HTR-8/SVneo (cell line): ENCODE data around the gene ARHGAP30.
"Not testable (repeated sequence)": the region's sequence is repeated elsewhere in the genome, so short reads cannot be mapped to it uniquely, and the experiment has no call there.

Experiments used
- DNase-seq: peaks from one replicate; pipeline ENCODE4 v3.0.0; 2011; ENCODE audit warnings: low spot score, mixed read lengths; ENCODE audit not compliant: insufficient read length
- FAIRE-seq: peaks from 2 replicates; lab custom pipeline; 2011; peaks lifted over from hg19 to GRCh38; lab: Jason Lieb, UNC

Gene ARHGAP30

GRCh38 chr1:161072751-161073449, 3.2 kb upstream of the ARHGAP30 start:
- DNase-seq = no peak
- FAIRE-seq = no peak

- peak; percentile 38 for DNase-seq
- FAIRE-seq = no peak
Measured at GRCh38 chr1:161071886-161072371, 2.2 kb upstream of the ARHGAP30 start.

- FAIRE-seq (no peak), DNase-seq (no peak)
Measured at GRCh38 chr1:161070761-161071160, 1.1 kb upstream of the ARHGAP30 start.

GRCh38 chr1:161069241-161069640, 450 bp downstream of the ARHGAP30 start:
- FAIRE-seq = no peak
- DNase-seq = no peak

- DNase-seq (no peak), FAIRE-seq (no peak)
Measured at GRCh38 chr1:161068306-161069234, 1.1 kb downstream of the ARHGAP30 start.

- DNase-seq = no peak
- no peak for FAIRE-seq
Measured at GRCh38 chr1:161066694-161067093, 3.0 kb downstream of the ARHGAP30 start.

- DNase-seq, FAIRE-seq: not testable (repeated sequence)
Measured at GRCh38 chr1:161065681-161066080, 4.0 kb downstream of the ARHGAP30 start.

GRCh38 chr1:161063936-161064335, 5.8 kb downstream of the ARHGAP30 start:
- DNase-seq, FAIRE-seq: not testable (repeated sequence)

- DNase-seq = no peak
- FAIRE-seq = no peak
Measured at GRCh38 chr1:161061419-161061818, 8.3 kb downstream of the ARHGAP30 start.

- FAIRE-seq (no peak), DNase-seq (no peak)
Measured at GRCh38 chr1:161059293-161059692, 10.4 kb downstream of the ARHGAP30 start.

GRCh38 chr1:161054805-161055204, 14.9 kb downstream of the ARHGAP30 start:
- FAIRE-seq (no peak), DNase-seq (no peak)

- DNase-seq = no peak
- no peak for FAIRE-seq
Measured at GRCh38 chr1:161054232-161054631, 15.5 kb downstream of the ARHGAP30 start.

GRCh38 chr1:161052899-161053298, 16.8 kb downstream of the ARHGAP30 start:
- DNase-seq = no peak
- no peak for FAIRE-seq

- FAIRE-seq (no peak), DNase-seq (no peak)
Measured at GRCh38 chr1:161051219-161051618, 18.5 kb downstream of the ARHGAP30 start.

- no peak for DNase-seq
Measured at GRCh38 chr1:161048949-161049722, 20.6 kb downstream of the ARHGAP30 start.

GRCh38 chr1:161047436-161048420, 22.0 kb downstream of the ARHGAP30 start:
- no peak for FAIRE-seq
- no peak for DNase-seq

More at GRCh38 chr1:161048949-161049722, 20.6 kb downstream of the ARHGAP30 start:
- no peak for FAIRE-seq

- FAIRE-seq (no peak), DNase-seq (no peak)
Measured at GRCh38 chr1:161046605-161047228, 23.0 kb downstream of the ARHGAP30 start.

- DNase-seq (peak; percentile 85), FAIRE-seq (no peak)
Measured at GRCh38 chr1:161045736-161046604, 23.7 kb downstream of the ARHGAP30 start, which contains the start of gene USF1. USF1 (minus strand) TSS chr1:161045977; CDS start chr1:161043275, 2,702 bp downstream.
